GM12878 (cell line): ENCODE data around the gene MSANTD2. TPM values are rescaled to one million over a fixed set of nuclear protein-coding genes. Genes with fewer than 3 reads are reported as not detected.

Source experiments
- ATAC-seq: fragments of 200-7000 bp; cut with Tn5 transposase; 3 replicates; pipeline ENCODE4 v1.9.1; 2020; ENCODE audit warnings: mild to moderate bottlenecking, moderate library complexity
- BruUV-seq: library from RNA; stranded (reverse); fragments of 400-500 nt; replicated peaks from 2 replicates; lab custom pipeline; 2021; lab: Mats Ljungman, UMichigan
- CTCF ChIA-PET: fragments of 300-600 bp; sonication (Branson Sonifier 250); formaldehyde crosslinking; extraction: SDS; loops from one replicate; lab custom pipeline; 2021; ENCODE audit warnings: inconsistent platforms; lab: Yijun Ruan, JAX
- POLR2A ChIA-PET: fragments of 350-600 bp; formaldehyde crosslinking; extraction: SDS; loops from one replicate; lab custom pipeline; 2021; ENCODE audit warnings: inconsistent platforms; lab: Charles Lee
- RAD21 ChIA-PET: fragments of 300-600 bp; sonication (Branson Sonifier 250); formaldehyde crosslinking; loops from one replicate; lab custom pipeline; 2023; ENCODE audit warnings: antibody characterized with exemption; ENCODE audit not compliant: unreplicated experiment; lab: Charles Lee
- SMC1A ChIA-PET: fragments of 300-600 bp; sonication (Branson Sonifier 250); formaldehyde crosslinking; loops from one replicate; lab custom pipeline; 2023; ENCODE audit not compliant: unreplicated experiment, uncharacterized antibody; lab: Charles Lee
- DNase-seq: peaks from one replicate; pipeline ENCODE4 v3.0.0-alpha.2; 2011; ENCODE audit warnings: low read depth, low spot score
- FAIRE-seq: peaks from 3 replicates; lab custom pipeline; 2011; peaks lifted over from hg19 to GRCh38; lab: Jason Lieb, UNC
- H2AFZ ChIP-seq: 2 replicates; pipeline ENCODE4 v1.6.0; 2011; ENCODE audit warnings: low read depth, low read length, control low read depth; ENCODE audit not compliant: control insufficient read depth
- H3K27ac ChIP-seq: 2 replicates; pipeline ENCODE4 v1.5.1; 2011; ENCODE audit warnings: control low read depth; ENCODE audit not compliant: control insufficient read depth, insufficient read depth
- H3K27me3 ChIP-seq, 2 experiments: replicated peaks in 1 of 2; 2 replicates each; pipeline versions ENCODE4 v1.6.0 to v1.6.1; 2011; ENCODE audit warnings: low read length in 1 of 2; ENCODE audit not compliant: control insufficient read depth in 2 of 2, insufficient read depth in 2 of 2
- H3K36me3 ChIP-seq, 2 experiments: 2 replicates each; pipeline ENCODE4 v1.5.1; 2011; ENCODE audit warnings: low read length in 1 of 2; ENCODE audit not compliant: control insufficient read depth in 2 of 2, insufficient read depth in 2 of 2
- H3K4me1 ChIP-seq: 2 replicates; pipeline ENCODE4 v1.6.1; 2011; ENCODE audit warnings: mild to moderate bottlenecking, low read length, moderate library complexity, mixed read lengths; ENCODE audit not compliant: control insufficient read depth, insufficient read depth
- H3K4me2 ChIP-seq: 2 replicates; pipeline ENCODE4 v1.6.0; 2011; ENCODE audit warnings: control low read depth; ENCODE audit not compliant: control insufficient read depth, insufficient read depth
- H3K4me3 ChIP-seq: fragments of 200-600 bp; sonication (generic); 2 replicates; pipeline ENCODE4 v1.5.1; 2016
- H3K79me2 ChIP-seq: 2 replicates; pipeline ENCODE4 v1.6.0; 2011; ENCODE audit warnings: low read length; ENCODE audit not compliant: control insufficient read depth, insufficient read depth
- H3K9ac ChIP-seq: 2 replicates; pipeline ENCODE4 v1.8.0; 2011; ENCODE audit warnings: low read length, control low read depth, mixed read lengths; ENCODE audit not compliant: control insufficient read depth, insufficient read depth
- H3K9me3 ChIP-seq: replicated peaks from 3 replicates; pipeline ENCODE4 v1.5.1; 2011; ENCODE audit warnings: mild to moderate bottlenecking, low read length; ENCODE audit not compliant: control insufficient read depth, insufficient read depth
- H4K20me1 ChIP-seq: 2 replicates; pipeline ENCODE4 v1.6.0; 2011; ENCODE audit not compliant: control insufficient read depth, insufficient read depth
- ASH2L ChIP-seq: fragments of 300-600, 200-600 bp; sonication (generic); IDR thresholded peaks from 2 replicates; pipeline ENCODE4 v1.6.1; 2017; ENCODE audit warnings: low read depth, mild to moderate bottlenecking, borderline replicate concordance
- CHD4 ChIP-seq: fragments of 200-600 bp; sonication (generic); IDR thresholded peaks from 2 replicates; pipeline ENCODE4 v1.6.1; 2016; ENCODE audit warnings: mild to moderate bottlenecking
- CREB1 ChIP-seq: IDR thresholded peaks from 2 replicates; pipeline ENCODE4 v1.6.1; 2012; ENCODE audit warnings: low read depth, mild to moderate bottlenecking, inconsistent platforms
- DPF2 ChIP-seq: fragments of 450-650 bp; IDR thresholded peaks from 2 replicates; pipeline ENCODE4 v1.6.1; 2017; ENCODE audit warnings: mild to moderate bottlenecking
- EP300 ChIP-seq, 2 experiments: fragments of 150-350 bp in 1 of 2; IDR thresholded peaks; 2 replicates each; pipeline ENCODE4 v1.6.1; 2011 to 2012; ENCODE audit warnings: low read depth in 2 of 2, low read length in 2 of 2, borderline replicate concordance in 1 of 2, improper control_type of control experiment in 1 of 2, inconsistent platforms in 1 of 2; ENCODE audit not compliant: control insufficient read depth in 1 of 2
- FOS ChIP-seq: IDR thresholded peaks from 3 replicates; pipeline ENCODE4 v1.6.1; 2011; ENCODE audit warnings: borderline replicate concordance; ENCODE audit not compliant: insufficient read length; ENCODE audit errors: extremely low read depth
- HSF1 ChIP-seq: fragments of 150-350 bp; IDR thresholded peaks from 2 replicates; pipeline ENCODE4 v1.6.1; 2014; ENCODE audit warnings: mild to moderate bottlenecking, low read depth, low read length
- LARP7 ChIP-seq: fragments of 450-650 bp; IDR thresholded peaks from 2 replicates; pipeline ENCODE4 v1.6.1; 2017; ENCODE audit warnings: mild to moderate bottlenecking
- MYB ChIP-seq: fragments of 150-350 bp; IDR thresholded peaks from 2 replicates; pipeline ENCODE4 v1.6.1; 2014; ENCODE audit warnings: mild to moderate bottlenecking, low read depth, low read length, borderline replicate concordance
- SIN3A ChIP-seq: IDR thresholded peaks from 2 replicates; pipeline ENCODE4 v1.6.1; 2012; ENCODE audit warnings: low read depth, low read length, improper control_type of control experiment
- SP1 ChIP-seq: IDR thresholded peaks from one replicate; pipeline ENCODE4 v1.6.1; 2011; ENCODE audit warnings: low read depth, low read length
- SREBF2 ChIP-seq: IDR thresholded peaks from 2 replicates; pipeline ENCODE4 v1.6.1; 2012; ENCODE audit warnings: mild to moderate bottlenecking, low read length
- WGBS: methylation state at CpG from one replicate; pipeline ENCODE4 v1.1.6; 2016; ENCODE audit warnings: low lambda C conversion rate; ENCODE audit not compliant: insufficient replicate concordance, insufficient coverage; ENCODE audit errors: missing lambda C conversion rate; 5-methylcytosine and 5-hydroxymethylcytosine counted together
- in situ Hi-C: fragments of 300-500 bp; cut with MboI; formaldehyde crosslinking; loops from 9 replicates; pipeline ENCODE4 v1.14.3; 2018; ENCODE audit warnings: mixed read lengths
- intact Hi-C: fragments of 100-400 bp; cut with micrococcal nuclease; formaldehyde crosslinking; loops from one replicate; pipeline ENCODE4 v1.14.2; 2022; ENCODE audit not compliant: unreplicated experiment
- polyA plus RNA-seq, 11 experiments: library from polyadenylated mRNA; depleted of rRNA in 4 of 11; unstranded in 6 of 11; stranded (reverse) in 5 of 11; fragments of >200 nt; fragmentation: Nextera tagmentation in 4 of 11; fragmentation: Illumina TruSeq in 1 of 11; extraction: Ambion mirVana in 4 of 11; extraction: Trizol in 1 of 11; gene quantifications; 1 replicate in 1 of 11; 2 replicates in 10 of 11; pipeline versions ENCODE4 v1.2.1 to v1.2.3, GENCODE V29; 2011 to 2016; ENCODE audit warnings: inconsistent platforms in 2 of 11, missing spikeins in 2 of 11, low read depth in 1 of 11
- total RNA-seq, 4 experiments: library from RNA; depleted of rRNA in 3 of 4; stranded (reverse); fragments of >200 nt in 3 of 4; fragmentation: Illumina TruSeq in 1 of 4; extraction: Trizol in 1 of 4; gene quantifications; 2 replicates each; pipeline versions ENCODE4 v1.2.1 to v1.2.3, GENCODE V29; 2013 to 2021
- TF ChIP-seq, protein P1 (sequence below): fragments of 450-650 bp; IDR thresholded peaks from 2 replicates; pipeline ENCODE4 v1.6.1; 2017; ENCODE audit warnings: low read depth, mild to moderate bottlenecking, moderate library complexity
- TF ChIP-seq, protein P2 (sequence below): fragments of 450-650 bp; IDR thresholded peaks from 2 replicates; pipeline ENCODE4 v1.6.1; 2017; ENCODE audit warnings: mild to moderate bottlenecking, moderate library complexity
- TF ChIP-seq, protein P3 (sequence below): fragments of 450-650 bp; IDR thresholded peaks from 2 replicates; pipeline ENCODE4 v1.6.1; 2017; ENCODE audit warnings: mild to moderate bottlenecking

Gene MSANTD2
- total and polyA plus RNA-seq, 10 of the 15 experiments (the other 5 are each of a cell fraction or from before 2014, with no cell fraction given) = 3.0 to 12.4 (median 8.0) TPM

GRCh38 chr11:124766156-124766555 lies 34.0 kb downstream of the MSANTD2 start:
- in situ Hi-C loops (no loop called here), intact Hi-C loops (no loop called here)
- RAD21 ChIA-PET = interaction anchor here (0.7 to 1.3 kb wide), 4 partner anchors 71 to 103 kb away, joined by 3 read pairs; no protein-coding TSS in a partner anchor
- peaks cover 0 to 3% of the 10 kb centered on the region in 2 experiments; a peak in 2 of 4 replicates for H3K36me3 ChIP-seq
- no peak overlapping the region for H3K4me2 ChIP-seq
- H3K4me1 ChIP-seq = no peaks in the 10 kb centered on the region
- no peaks in the 10 kb centered on the region for H4K20me1 ChIP-seq
- no peaks in the 10 kb centered on the region for H3K9me3 ChIP-seq
- H3K9ac ChIP-seq = no peak overlapping the region
- peaks cover 9% of the 10 kb centered on the region for H3K79me2 ChIP-seq
- CTCF ChIA-PET = interaction anchor here (0.6 to 16.3 kb wide), 8 partner anchors 10 to 95 kb away, joined by 3 to 272 read pairs (median 6); partner anchors contain the start of genes MSANTD2, NRGN, SIAE and SPA17
- H3K4me3 ChIP-seq = no peak overlapping the region
- H3K27ac ChIP-seq = no peak overlapping the region
- WGBS = 97% methylated on average over 2 of the region's 2 CpGs
- FAIRE-seq = no peak
- H3K27me3 ChIP-seq = no peaks in the 10 kb centered on the region
- ATAC-seq = no peak
- BruUV-seq = no TSS peak
- DNase-seq = no peak
- H2AFZ ChIP-seq = no peak overlapping the region
- SMC1A ChIA-PET = interaction anchor here (0.6 to 4.8 kb wide), 5 partner anchors 20 to 1680 kb away, joined by 3 to 20 read pairs (median 3); no protein-coding TSS in a partner anchor
- POLR2A ChIA-PET = interaction anchor here (0.6 to 1.3 kb wide), 3 partner anchors 20 to 29 kb away, joined by 4 to 6 read pairs (median 5); no protein-coding TSS in a partner anchor
- TF ChIP-seq SREBF2 (no peak), LARP7 (no peak), SP1 (no peak), MYB (no peak), CREB1 (no peak), FOS (no peak), HSF1 (no peak), ASH2L (no peak), DPF2 (no peak), CHD4 (no peak), EP300 (IDR thresholded peaks at IDR 0.05; ENCODE audit: borderline replicate concordance in 1 of 2, control insufficient read depth in 1 of 2, low read depth in 2 of 2, low read length in 2 of 2) (no peak), SIN3A (no peak)
- TF ChIP-seq, protein P1, sequence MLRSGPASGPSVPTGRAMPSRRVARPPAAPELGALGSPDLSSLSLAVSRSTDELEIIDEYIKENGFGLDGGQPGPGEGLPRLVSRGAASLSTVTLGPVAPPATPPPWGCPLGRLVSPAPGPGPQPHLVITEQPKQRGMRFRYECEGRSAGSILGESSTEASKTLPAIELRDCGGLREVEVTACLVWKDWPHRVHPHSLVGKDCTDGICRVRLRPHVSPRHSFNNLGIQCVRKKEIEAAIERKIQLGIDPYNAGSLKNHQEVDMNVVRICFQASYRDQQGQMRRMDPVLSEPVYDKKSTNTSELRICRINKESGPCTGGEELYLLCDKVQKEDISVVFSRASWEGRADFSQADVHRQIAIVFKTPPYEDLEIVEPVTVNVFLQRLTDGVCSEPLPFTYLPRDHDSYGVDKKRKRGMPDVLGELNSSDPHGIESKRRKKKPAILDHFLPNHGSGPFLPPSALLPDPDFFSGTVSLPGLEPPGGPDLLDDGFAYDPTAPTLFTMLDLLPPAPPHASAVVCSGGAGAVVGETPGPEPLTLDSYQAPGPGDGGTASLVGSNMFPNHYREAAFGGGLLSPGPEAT = no peak
- TF ChIP-seq, protein P2, sequence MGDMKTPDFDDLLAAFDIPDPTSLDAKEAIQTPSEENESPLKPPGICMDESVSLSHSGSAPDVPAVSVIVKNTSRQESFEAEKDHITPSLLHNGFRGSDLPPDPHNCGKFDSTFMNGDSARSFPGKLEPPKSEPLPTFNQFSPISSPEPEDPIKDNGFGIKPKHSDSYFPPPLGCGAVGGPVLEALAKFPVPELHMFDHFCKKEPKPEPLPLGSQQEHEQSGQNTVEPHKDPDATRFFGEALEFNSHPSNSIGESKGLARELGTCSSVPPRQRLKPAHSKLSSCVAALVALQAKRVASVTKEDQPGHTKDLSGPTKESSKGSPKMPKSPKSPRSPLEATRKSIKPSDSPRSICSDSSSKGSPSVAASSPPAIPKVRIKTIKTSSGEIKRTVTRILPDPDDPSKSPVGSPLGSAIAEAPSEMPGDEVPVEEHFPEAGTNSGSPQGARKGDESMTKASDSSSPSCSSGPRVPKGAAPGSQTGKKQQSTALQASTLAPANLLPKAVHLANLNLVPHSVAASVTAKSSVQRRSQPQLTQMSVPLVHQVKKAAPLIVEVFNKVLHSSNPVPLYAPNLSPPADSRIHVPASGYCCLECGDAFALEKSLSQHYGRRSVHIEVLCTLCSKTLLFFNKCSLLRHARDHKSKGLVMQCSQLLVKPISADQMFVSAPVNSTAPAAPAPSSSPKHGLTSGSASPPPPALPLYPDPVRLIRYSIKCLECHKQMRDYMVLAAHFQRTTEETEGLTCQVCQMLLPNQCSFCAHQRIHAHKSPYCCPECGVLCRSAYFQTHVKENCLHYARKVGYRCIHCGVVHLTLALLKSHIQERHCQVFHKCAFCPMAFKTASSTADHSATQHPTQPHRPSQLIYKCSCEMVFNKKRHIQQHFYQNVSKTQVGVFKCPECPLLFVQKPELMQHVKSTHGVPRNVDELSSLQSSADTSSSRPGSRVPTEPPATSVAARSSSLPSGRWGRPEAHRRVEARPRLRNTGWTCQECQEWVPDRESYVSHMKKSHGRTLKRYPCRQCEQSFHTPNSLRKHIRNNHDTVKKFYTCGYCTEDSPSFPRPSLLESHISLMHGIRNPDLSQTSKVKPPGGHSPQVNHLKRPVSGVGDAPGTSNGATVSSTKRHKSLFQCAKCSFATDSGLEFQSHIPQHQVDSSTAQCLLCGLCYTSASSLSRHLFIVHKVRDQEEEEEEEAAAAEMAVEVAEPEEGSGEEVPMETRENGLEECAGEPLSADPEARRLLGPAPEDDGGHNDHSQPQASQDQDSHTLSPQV = no peak
- TF ChIP-seq, protein P3, sequence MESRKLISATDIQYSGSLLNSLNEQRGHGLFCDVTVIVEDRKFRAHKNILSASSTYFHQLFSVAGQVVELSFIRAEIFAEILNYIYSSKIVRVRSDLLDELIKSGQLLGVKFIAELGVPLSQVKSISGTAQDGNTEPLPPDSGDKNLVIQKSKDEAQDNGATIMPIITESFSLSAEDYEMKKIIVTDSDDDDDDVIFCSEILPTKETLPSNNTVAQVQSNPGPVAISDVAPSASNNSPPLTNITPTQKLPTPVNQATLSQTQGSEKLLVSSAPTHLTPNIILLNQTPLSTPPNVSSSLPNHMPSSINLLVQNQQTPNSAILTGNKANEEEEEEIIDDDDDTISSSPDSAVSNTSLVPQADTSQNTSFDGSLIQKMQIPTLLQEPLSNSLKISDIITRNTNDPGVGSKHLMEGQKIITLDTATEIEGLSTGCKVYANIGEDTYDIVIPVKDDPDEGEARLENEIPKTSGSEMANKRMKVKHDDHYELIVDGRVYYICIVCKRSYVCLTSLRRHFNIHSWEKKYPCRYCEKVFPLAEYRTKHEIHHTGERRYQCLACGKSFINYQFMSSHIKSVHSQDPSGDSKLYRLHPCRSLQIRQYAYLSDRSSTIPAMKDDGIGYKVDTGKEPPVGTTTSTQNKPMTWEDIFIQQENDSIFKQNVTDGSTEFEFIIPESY = no peak
